ENCODE results near the gene LRRC8D. TPM values are rescaled to one million over a fixed set of nuclear protein-coding genes. Genes with fewer than 3 reads are reported as not detected.

The LRRC8D gene
- total RNA-seq, 2 donors from 2014 or later = 8.5 to 49.6 TPM

- H3K36me3 ChIP-seq = no peaks in the 10 kb centered on the region
- no peak overlapping the region for H3K27ac ChIP-seq
- no peak overlapping the region for H3K4me3 ChIP-seq
- no peaks in the 10 kb centered on the region for H3K9me3 ChIP-seq
- H3K27me3 ChIP-seq (replicated peaks; ENCODE audit: insufficient read depth) = no peaks in the 10 kb centered on the region
- no peak for DNase-seq (ENCODE audit: low spot score)
- H3K4me1 ChIP-seq (replicated peaks) = no peaks in the 10 kb centered on the region
- intact Hi-C loops (cut with DNase I) = no loop called here
- TF ChIP-seq POLR2A (IDR thresholded peaks at IDR 0.05) (no peak), POLR2AphosphoS5 (IDR thresholded peaks at IDR 0.05) (no peak), CTCF (IDR thresholded peaks at IDR 0.05) (no peak)
Observed at GRCh38 chr1:89873288-89873687, 52.5 kb downstream of the LRRC8D start.

- no peak for DNase-seq (ENCODE audit: low spot score)
- Histone ChIP-seq H3K4me3 (no peak overlapping the region), H3K4me1 (replicated peaks) (no peaks in the 10 kb centered on the region), H3K9me3 (no peaks in the 10 kb centered on the region), H3K27ac (no peak overlapping the region), H3K27me3 (replicated peaks; ENCODE audit: insufficient read depth) (no peaks in the 10 kb centered on the region), H3K36me3 (no peaks in the 10 kb centered on the region)
- no peak for TF ChIP-seq POLR2AphosphoS5 (IDR thresholded peaks at IDR 0.05)
- TF ChIP-seq CTCF (IDR thresholded peaks at IDR 0.05) = no peak
- TF ChIP-seq POLR2A (IDR thresholded peaks at IDR 0.05) = no peak
- WGBS = 20% methylated on average over 3 of the region's 3 CpGs
- intact Hi-C loops (cut with DNase I) = no loop called here
Observed at GRCh38 chr1:89873770-89874169, 52.9 kb downstream of the LRRC8D start.

DNA sequence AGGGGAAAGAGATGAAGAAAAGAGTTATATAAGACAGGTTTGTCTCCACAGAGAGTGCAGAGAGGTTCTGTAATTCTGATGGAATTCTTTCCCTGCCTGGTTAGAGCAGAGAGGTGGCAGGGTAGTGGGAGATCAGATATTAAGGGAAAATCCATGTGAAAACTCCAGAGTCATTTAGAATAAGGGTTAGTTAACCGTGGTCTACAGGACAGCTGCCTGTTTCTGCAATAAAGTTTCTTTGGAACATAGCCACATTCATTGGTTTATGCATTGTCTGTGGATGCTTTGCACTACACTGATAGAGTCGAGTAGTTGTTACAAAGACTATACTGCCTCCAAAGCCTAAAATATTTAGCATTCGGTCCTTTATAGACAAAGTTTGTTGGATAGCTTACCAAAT, 55.6 kb downstream of the LRRC8D start:
- 71% methylated on average over 3 of the region's 3 CpGs for WGBS
- Histone ChIP-seq H3K36me3 (no peaks in the 10 kb centered on the region), H3K4me3 (no peak overlapping the region), H3K27ac (no peak overlapping the region), H3K27me3 (replicated peaks; ENCODE audit: insufficient read depth) (no peaks in the 10 kb centered on the region), H3K9me3 (no peaks in the 10 kb centered on the region), H3K4me1 (replicated peaks) (no peaks in the 10 kb centered on the region)
- DNase-seq (ENCODE audit: low spot score) = no peak
- no peak for TF ChIP-seq POLR2A (IDR thresholded peaks at IDR 0.05)
- TF ChIP-seq POLR2AphosphoS5 (IDR thresholded peaks at IDR 0.05) = no peak
- TF ChIP-seq CTCF (IDR thresholded peaks at IDR 0.05) = no peak
- intact Hi-C loops (cut with DNase I) = no loop called here

- no peak overlapping the region for H3K4me3 ChIP-seq
- H3K27ac ChIP-seq = no peak overlapping the region
- no peak for TF ChIP-seq POLR2AphosphoS5 (IDR thresholded peaks at IDR 0.05)
- no peak for DNase-seq (ENCODE audit: low spot score)
- intact Hi-C loops (cut with DNase I) = no loop called here
- H3K36me3 ChIP-seq = no peaks in the 10 kb centered on the region
- WGBS = 29% methylated on average over 2 of the region's 2 CpGs
- H3K9me3 ChIP-seq = no peaks in the 10 kb centered on the region
- H3K4me1 ChIP-seq (replicated peaks) = no peaks in the 10 kb centered on the region
- no peaks in the 10 kb centered on the region for H3K27me3 ChIP-seq (replicated peaks; ENCODE audit: insufficient read depth)
Observed at GRCh38 chr1:89877756-89878155, 56.9 kb downstream of the LRRC8D start.

DNA sequence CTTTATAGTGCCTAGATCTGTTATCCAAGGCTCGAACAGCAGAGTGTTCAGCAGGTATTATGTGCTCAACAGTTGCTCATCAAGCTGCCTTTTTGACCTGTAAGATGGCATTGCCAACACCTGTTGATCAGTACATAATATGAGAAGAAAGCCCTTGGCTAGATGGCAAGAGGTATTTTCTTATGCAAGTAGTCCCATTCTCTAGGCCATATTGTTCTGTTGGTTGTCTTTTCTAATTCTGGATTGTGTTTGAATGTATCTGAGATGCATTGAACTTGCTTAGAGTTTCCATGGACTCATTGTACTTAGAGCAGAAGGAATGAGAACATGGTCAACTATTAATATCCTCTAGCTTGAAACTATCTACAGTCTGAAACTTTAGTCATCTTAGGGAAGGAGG, 57.4 kb downstream of the LRRC8D start:
- Histone ChIP-seq H3K27me3 (replicated peaks; ENCODE audit: insufficient read depth) (no peaks in the 10 kb centered on the region), H3K36me3 (no peaks in the 10 kb centered on the region), H3K4me3 (no peak overlapping the region), H3K4me1 (replicated peaks) (no peaks in the 10 kb centered on the region), H3K9me3 (no peaks in the 10 kb centered on the region), H3K27ac (no peak overlapping the region)
- TF ChIP-seq POLR2A (IDR thresholded peaks at IDR 0.05) (no peak), CTCF (IDR thresholded peaks at IDR 0.05) (no peak), POLR2AphosphoS5 (IDR thresholded peaks at IDR 0.05) (no peak)
- intact Hi-C loops (cut with DNase I) = no loop called here
- no peak for DNase-seq (ENCODE audit: low spot score)
- 58% methylated on average over 1 of the region's 1 CpG for WGBS
